Measurements from ENCODE around the gene CCNK. TPM values are rescaled to one million over a fixed set of nuclear protein-coding genes. Genes with fewer than 3 reads are reported as not detected.

CCNK gene
- total and polyA plus RNA-seq, 2 of the 13 experiments (the other 11 are each of a cell fraction or from before 2014, with no cell fraction given): 4.9 to 9.7 TPM

DNA sequence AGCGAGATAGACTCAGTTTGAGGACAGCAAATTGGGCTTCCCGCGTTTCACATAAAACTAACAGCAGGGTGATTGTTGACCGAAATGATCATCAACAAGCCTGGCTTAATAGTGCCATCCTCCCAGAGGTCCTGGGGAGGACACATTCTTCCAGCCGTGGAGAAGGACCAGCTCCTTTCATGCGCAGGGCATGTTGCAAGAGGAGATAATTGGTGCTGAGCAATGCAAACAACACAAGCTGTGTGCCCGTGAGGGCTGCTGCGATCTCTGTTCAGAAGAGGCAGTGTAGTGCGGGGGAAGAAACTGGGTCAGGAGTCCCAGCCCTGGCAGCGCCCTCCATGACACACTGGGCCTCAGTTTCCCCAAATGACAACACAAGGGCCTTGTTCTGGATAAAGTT, 68.5 kb downstream of the CCNK start (continued):
- 0 out of 2 replicates have a peak, but pooled peaks have one; percentile 26 for TF ChIP-seq IRF2 (CRISPR knock-in tag; IDR thresholded peaks at IDR 0.05)
- TF ChIP-seq ZSCAN22 (CRISPR knock-in tag; IDR thresholded peaks at IDR 0.05): no peak
- TF ChIP-seq ZNF558 (CRISPR knock-in tag; IDR thresholded peaks at IDR 0.05; ENCODE audit: borderline replicate concordance): no peak
- TF ChIP-seq FLYWCH1 (CRISPR knock-in tag; IDR thresholded peaks at IDR 0.05): no peak
- TF ChIP-seq NFYC (CRISPR knock-in tag; IDR thresholded peaks at IDR 0.05): no peak
- no peak for TF ChIP-seq ZFP36L2 (CRISPR knock-in tag; IDR thresholded peaks at IDR 0.05)
- TF ChIP-seq, protein P1, sequence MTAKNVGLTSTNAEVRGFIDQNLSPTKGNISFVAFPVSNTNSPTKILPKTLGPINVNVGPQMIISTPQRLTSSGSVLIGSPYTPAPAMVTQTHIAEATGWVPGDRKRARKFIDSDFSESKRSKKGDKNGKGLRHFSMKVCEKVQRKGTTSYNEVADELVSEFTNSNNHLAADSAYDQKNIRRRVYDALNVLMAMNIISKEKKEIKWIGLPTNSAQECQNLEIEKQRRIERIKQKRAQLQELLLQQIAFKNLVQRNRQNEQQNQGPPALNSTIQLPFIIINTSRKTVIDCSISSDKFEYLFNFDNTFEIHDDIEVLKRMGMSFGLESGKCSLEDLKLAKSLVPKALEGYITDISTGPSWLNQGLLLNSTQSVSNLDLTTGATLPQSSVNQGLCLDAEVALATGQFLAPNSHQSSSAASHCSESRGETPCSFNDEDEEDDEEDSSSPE (CRISPR knock-in tag; IDR thresholded peaks at IDR 0.05): no peak
- TF ChIP-seq, protein P2, sequence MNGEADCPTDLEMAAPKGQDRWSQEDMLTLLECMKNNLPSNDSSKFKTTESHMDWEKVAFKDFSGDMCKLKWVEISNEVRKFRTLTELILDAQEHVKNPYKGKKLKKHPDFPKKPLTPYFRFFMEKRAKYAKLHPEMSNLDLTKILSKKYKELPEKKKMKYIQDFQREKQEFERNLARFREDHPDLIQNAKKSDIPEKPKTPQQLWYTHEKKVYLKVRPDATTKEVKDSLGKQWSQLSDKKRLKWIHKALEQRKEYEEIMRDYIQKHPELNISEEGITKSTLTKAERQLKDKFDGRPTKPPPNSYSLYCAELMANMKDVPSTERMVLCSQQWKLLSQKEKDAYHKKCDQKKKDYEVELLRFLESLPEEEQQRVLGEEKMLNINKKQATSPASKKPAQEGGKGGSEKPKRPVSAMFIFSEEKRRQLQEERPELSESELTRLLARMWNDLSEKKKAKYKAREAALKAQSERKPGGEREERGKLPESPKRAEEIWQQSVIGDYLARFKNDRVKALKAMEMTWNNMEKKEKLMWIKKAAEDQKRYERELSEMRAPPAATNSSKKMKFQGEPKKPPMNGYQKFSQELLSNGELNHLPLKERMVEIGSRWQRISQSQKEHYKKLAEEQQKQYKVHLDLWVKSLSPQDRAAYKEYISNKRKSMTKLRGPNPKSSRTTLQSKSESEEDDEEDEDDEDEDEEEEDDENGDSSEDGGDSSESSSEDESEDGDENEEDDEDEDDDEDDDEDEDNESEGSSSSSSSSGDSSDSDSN (CRISPR knock-in tag; IDR thresholded peaks at IDR 0.05): no peak
- no peak for TF ChIP-seq PHB2 (IDR thresholded peaks at IDR 0.05; ENCODE audit: partially characterized antibody)
- TF ChIP-seq, protein P3, sequence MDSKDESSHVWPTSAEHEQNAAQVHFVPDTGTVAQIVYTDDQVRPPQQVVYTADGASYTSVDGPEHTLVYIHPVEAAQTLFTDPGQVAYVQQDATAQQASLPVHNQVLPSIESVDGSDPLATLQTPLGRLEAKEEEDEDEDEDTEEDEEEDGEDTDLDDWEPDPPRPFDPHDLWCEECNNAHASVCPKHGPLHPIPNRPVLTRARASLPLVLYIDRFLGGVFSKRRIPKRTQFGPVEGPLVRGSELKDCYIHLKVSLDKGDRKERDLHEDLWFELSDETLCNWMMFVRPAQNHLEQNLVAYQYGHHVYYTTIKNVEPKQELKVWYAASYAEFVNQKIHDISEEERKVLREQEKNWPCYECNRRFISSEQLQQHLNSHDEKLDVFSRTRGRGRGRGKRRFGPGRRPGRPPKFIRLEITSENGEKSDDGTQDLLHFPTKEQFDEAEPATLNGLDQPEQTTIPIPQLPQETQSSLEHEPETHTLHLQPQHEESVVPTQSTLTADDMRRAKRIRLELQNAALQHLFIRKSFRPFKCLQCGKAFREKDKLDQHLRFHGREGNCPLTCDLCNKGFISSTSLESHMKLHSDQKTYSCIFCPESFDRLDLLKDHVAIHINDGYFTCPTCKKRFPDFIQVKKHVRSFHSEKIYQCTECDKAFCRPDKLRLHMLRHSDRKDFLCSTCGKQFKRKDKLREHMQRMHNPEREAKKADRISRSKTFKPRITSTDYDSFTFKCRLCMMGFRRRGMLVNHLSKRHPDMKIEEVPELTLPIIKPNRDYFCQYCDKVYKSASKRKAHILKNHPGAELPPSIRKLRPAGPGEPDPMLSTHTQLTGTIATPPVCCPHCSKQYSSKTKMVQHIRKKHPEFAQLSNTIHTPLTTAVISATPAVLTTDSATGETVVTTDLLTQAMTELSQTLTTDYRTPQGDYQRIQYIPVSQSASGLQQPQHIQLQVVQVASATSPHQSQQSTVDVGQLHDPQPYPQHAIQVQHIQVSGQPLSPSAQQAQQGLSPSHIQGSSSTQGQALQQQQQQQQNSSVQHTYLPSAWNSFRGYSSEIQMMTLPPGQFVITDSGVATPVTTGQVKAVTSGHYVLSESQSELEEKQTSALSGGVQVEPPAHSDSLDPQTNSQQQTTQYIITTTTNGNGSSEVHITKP (CRISPR knock-in tag; IDR thresholded peaks at IDR 0.05; ENCODE audit: low read depth): peak; percentile 42; the same call in 1 of the 2 replicates
- TF ChIP-seq, protein P4, sequence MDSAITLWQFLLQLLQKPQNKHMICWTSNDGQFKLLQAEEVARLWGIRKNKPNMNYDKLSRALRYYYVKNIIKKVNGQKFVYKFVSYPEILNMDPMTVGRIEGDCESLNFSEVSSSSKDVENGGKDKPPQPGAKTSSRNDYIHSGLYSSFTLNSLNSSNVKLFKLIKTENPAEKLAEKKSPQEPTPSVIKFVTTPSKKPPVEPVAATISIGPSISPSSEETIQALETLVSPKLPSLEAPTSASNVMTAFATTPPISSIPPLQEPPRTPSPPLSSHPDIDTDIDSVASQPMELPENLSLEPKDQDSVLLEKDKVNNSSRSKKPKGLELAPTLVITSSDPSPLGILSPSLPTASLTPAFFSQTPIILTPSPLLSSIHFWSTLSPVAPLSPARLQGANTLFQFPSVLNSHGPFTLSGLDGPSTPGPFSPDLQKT (CRISPR knock-in tag; IDR thresholded peaks at IDR 0.05; ENCODE audit: borderline replicate concordance): no peak
- TF ChIP-seq HMG20A (CRISPR knock-in tag; IDR thresholded peaks at IDR 0.05; ENCODE audit: borderline replicate concordance): peak; percentile 25; the same call in 1 of the 2 replicates
- TF ChIP-seq ZFP36L1 (CRISPR knock-in tag; IDR thresholded peaks at IDR 0.05): no peak
- no peak for TF ChIP-seq JUN (CRISPR knock-in tag; IDR thresholded peaks at IDR 0.05)
- TF ChIP-seq ZNF430 (CRISPR knock-in tag; IDR thresholded peaks at IDR 0.05): no peak
- TF ChIP-seq ZSCAN30 (CRISPR knock-in tag; IDR thresholded peaks at IDR 0.05): no peak
- TF ChIP-seq HNF4A (CRISPR knock-in tag; IDR thresholded peaks at IDR 0.05): 0 out of 2 replicates have a peak, but pooled peaks have one; percentile 36
- no peak for TF ChIP-seq SCMH1 (CRISPR knock-in tag; IDR thresholded peaks at IDR 0.05; ENCODE audit: borderline replicate concordance)
- no peak for TF ChIP-seq ZFP90 (CRISPR knock-in tag; IDR thresholded peaks at IDR 0.05; ENCODE audit: borderline replicate concordance)
- TF ChIP-seq PHF8 (CRISPR knock-in tag; IDR thresholded peaks at IDR 0.05): no peak
- no peak for TF ChIP-seq ZNF230 (CRISPR knock-in tag; IDR thresholded peaks at IDR 0.05)
- TF ChIP-seq HOXA9 (CRISPR knock-in tag; IDR thresholded peaks at IDR 0.05; ENCODE audit: borderline replicate concordance): no peak
- TF ChIP-seq ONECUT2 (CRISPR knock-in tag; IDR thresholded peaks at IDR 0.05): no peak
- TF ChIP-seq KDM2A (CRISPR knock-in tag; IDR thresholded peaks at IDR 0.05; ENCODE audit: borderline replicate concordance, low read depth): peak; percentile 35; the same call in 1 of the 2 replicates

All from HepG2 (cell line).